ENCODE data around the gene ARHGAP12.
A peak's percentile ranks its signal among the peaks of the same experiment; 100 is the strongest.

ARHGAP12 gene

DNA sequence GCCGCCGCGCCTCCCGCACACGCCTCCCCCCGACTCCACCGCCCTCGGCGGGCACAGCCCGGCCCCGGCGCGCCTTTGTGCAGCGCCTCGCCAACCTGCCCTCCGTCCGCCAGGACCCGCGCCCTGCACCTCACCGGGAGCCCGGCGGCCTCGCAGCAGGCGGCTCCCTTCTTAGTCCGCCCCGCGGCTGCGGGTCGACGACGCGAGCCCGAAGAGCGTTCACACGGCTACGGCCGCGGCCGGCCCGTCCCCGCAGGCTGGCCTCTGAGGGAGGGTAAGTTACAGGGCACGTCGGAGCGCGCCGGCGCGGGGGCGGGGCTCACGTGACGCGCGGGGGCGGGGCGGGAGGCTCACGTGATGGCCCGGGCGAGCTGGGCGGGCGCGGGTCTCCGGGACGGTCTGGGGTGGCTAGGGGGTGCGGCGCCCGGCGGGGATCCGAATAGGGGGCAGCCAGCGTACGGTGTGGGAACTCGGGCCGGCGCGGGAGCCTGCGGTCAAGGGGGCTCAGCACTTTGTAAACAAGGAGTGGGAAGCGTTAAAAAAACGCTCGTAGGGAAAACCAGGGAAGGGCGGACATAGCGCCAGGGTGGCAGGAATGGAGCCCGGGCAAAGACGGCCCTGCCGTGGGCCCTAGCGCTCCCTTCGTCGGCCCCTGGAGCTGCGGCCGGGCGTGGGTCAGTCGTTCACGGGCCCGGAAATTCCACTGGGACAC is at the start of gene ARHGAP12 (continued):
- no peak for TF ChIP-seq ZNF513 (tag by site-specific recombination; IDR thresholded peaks at IDR 0.05)
- TF ChIP-seq ZSCAN4 (tag by site-specific recombination; IDR thresholded peaks at IDR 0.05), result no peak
- no peak for TF ChIP-seq ZNF792 (tag by site-specific recombination; IDR thresholded peaks at IDR 0.05)
- TF ChIP-seq REPIN1 (tag by site-specific recombination; IDR thresholded peaks at IDR 0.05; ENCODE audit: low read depth), result no peak
- TF ChIP-seq WT1 (tag by site-specific recombination; IDR thresholded peaks at IDR 0.05), result no peak
- TF ChIP-seq ZBTB26 (tag by site-specific recombination; optimal IDR thresholded peaks at IDR 0.05), result peak; percentile 61
- peak; percentile 44; the same call in 1 of the 2 replicates for TF ChIP-seq KLF17 (tag by site-specific recombination; IDR thresholded peaks at IDR 0.05)
- no peak for TF ChIP-seq ZNF664 (tag by site-specific recombination; IDR thresholded peaks at IDR 0.05)
- TF ChIP-seq ZNF600 (tag by site-specific recombination; IDR thresholded peaks at IDR 0.05), result peak; percentile 39; the same call in 1 of the 2 replicates
- TF ChIP-seq ZNF571 (tag by site-specific recombination; IDR thresholded peaks at IDR 0.05), result no peak
- TF ChIP-seq ZNF292 (tag by site-specific recombination; IDR thresholded peaks at IDR 0.05; ENCODE audit: borderline replicate concordance, low read depth), result no peak
- no peak for TF ChIP-seq ZNF280D (tag by site-specific recombination; IDR thresholded peaks at IDR 0.05)
- TF ChIP-seq PRDM6 (tag by site-specific recombination; IDR thresholded peaks at IDR 0.05), result no peak
- 0 out of 2 replicates have a peak, but pooled peaks have one; percentile 22 for TF ChIP-seq OVOL3 (tag by site-specific recombination; IDR thresholded peaks at IDR 0.05)
- TF ChIP-seq PATZ1 (tag by site-specific recombination; IDR thresholded peaks at IDR 0.05), result peak; percentile 75
- peak; percentile 64; the same call in 1 of the 2 replicates for TF ChIP-seq ZBTB10 (tag by site-specific recombination; IDR thresholded peaks at IDR 0.05)
- TF ChIP-seq, protein P1, sequence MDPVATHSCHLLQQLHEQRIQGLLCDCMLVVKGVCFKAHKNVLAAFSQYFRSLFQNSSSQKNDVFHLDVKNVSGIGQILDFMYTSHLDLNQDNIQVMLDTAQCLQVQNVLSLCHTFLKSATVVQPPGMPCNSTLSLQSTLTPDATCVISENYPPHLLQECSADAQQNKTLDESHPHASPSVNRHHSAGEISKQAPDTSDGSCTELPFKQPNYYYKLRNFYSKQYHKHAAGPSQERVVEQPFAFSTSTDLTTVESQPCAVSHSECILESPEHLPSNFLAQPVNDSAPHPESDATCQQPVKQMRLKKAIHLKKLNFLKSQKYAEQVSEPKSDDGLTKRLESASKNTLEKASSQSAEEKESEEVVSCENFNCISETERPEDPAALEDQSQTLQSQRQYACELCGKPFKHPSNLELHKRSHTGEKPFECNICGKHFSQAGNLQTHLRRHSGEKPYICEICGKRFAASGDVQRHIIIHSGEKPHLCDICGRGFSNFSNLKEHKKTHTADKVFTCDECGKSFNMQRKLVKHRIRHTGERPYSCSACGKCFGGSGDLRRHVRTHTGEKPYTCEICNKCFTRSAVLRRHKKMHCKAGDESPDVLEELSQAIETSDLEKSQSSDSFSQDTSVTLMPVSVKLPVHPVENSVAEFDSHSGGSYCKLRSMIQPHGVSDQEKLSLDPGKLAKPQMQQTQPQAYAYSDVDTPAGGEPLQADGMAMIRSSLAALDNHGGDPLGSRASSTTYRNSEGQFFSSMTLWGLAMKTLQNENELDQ (tag by site-specific recombination; IDR thresholded peaks at IDR 0.05; ENCODE audit: low read depth), result no peak
- TF ChIP-seq ZNF239 (tag by site-specific recombination; IDR thresholded peaks at IDR 0.05), result no peak
- peak; percentile 79 for TF ChIP-seq ZNF335 (tag by site-specific recombination; conservative IDR thresholded peaks at IDR 0.05)
- TF ChIP-seq ZNF37A (tag by site-specific recombination; IDR thresholded peaks at IDR 0.05), result no peak
- no peak for TF ChIP-seq ZBTB1 (tag by site-specific recombination; IDR thresholded peaks at IDR 0.05)
